A549 (cell line): ENCODE data around the gene FAF1. TPM values are rescaled to one million over a fixed set of nuclear protein-coding genes. Genes with fewer than 3 reads are reported as not detected.
"Not testable (repeated sequence)": the region's sequence is repeated elsewhere in the genome, so short reads cannot be mapped to it uniquely, and the experiment has no call there.

Experiments used
- ATAC-seq, 2 experiments: fragments of 200-7000 bp in 1 of 2; fragments of >200 bp in 1 of 2; cut with Nextera tagmentation in 1 of 2; cut with Tn5 transposase in 1 of 2; 3 replicates each; pipeline versions ENCODE4 v1.8.0 to v1.9.1; 2018 to 2020; ENCODE audit warnings: mild to moderate bottlenecking in 1 of 2, moderate library complexity in 1 of 2
- CTCF ChIA-PET: fragments of 300-600 bp; sonication (Branson Sonifier 250); formaldehyde crosslinking; extraction: SDS; loops from one replicate; lab custom pipeline; 2021; ENCODE audit warnings: antibody characterized with exemption, inconsistent platforms; lab: Yijun Ruan, JAX
- POLR2A ChIA-PET: fragments of 350-600 bp; formaldehyde crosslinking; extraction: SDS; loops from one replicate; lab custom pipeline; 2021; ENCODE audit warnings: antibody characterized with exemption, inconsistent platforms; lab: Yijun Ruan, JAX
- DNase-seq, 2 experiments: peaks; one replicate each; pipeline versions ENCODE4 v3.0.0 to v3.0.0-alpha.2; 2011 to 2016; ENCODE audit warnings: low read depth in 1 of 2, low spot score in 1 of 2
- FAIRE-seq: peaks from 2 replicates; lab custom pipeline; 2011; peaks lifted over from hg19 to GRCh38; lab: Jason Lieb, UNC
- H3K27ac ChIP-seq, 2 experiments: fragments of >200 bp; sonication (Bioruptor Twin); formaldehyde crosslinking; 3 replicates each; pipeline ENCODE4 v1.5.1; 2016 to 2017
- H3K4me1 ChIP-seq: fragments of >200 bp; sonication (Bioruptor Twin); formaldehyde crosslinking; 3 replicates; pipeline ENCODE4 v1.6.1; 2016
- H3K4me2 ChIP-seq: fragments of >200 bp; sonication (Bioruptor Twin); formaldehyde crosslinking; 3 replicates; pipeline ENCODE4 v1.6.1; 2016
- H3K4me3 ChIP-seq: fragments of >200 bp; sonication (Bioruptor Twin); formaldehyde crosslinking; 3 replicates; pipeline ENCODE4 v1.5.1; 2016
- H3K9me3 ChIP-seq: fragments of >200 bp; sonication (Bioruptor Twin); formaldehyde crosslinking; 3 replicates; pipeline ENCODE4 v1.6.1; 2016
- CBX8 ChIP-seq: fragments of 200-600 bp; sonication (generic); IDR thresholded peaks from 2 replicates; pipeline ENCODE4 v1.6.1; 2016
- CEBPB ChIP-seq, 2 experiments: fragments of >200 bp in 1 of 2; sonication (Bioruptor Twin) in 1 of 2; formaldehyde crosslinking in 1 of 2; IDR thresholded peaks; 2 replicates each; pipeline ENCODE4 v1.6.1; 2012 to 2016
- EHMT2 ChIP-seq: fragments of 200-600 bp; sonication (generic); IDR thresholded peaks from 2 replicates; pipeline ENCODE4 v1.6.1; 2016; ENCODE audit warnings: antibody characterized with exemption, low read depth, mild to moderate bottlenecking, moderate library complexity
- FOSB ChIP-seq: fragments of 250-450 bp; sonication (Bioruptor Pico); IDR thresholded peaks from 2 replicates; pipeline ENCODE4 v1.5.0; 2020; ENCODE audit warnings: mild to moderate bottlenecking, moderate library complexity
- FOSL2 ChIP-seq, 2 experiments: fragments of 450-650 bp in 1 of 2; fragments of >200 bp in 1 of 2; sonication (Bioruptor Twin) in 1 of 2; formaldehyde crosslinking; IDR thresholded peaks; 2 replicates each; pipeline versions ENCODE4 v1.5.0 to v1.6.1; 2016 to 2020; ENCODE audit warnings: mild to moderate bottlenecking in 1 of 2, moderate library complexity in 1 of 2
- GATA3 ChIP-seq: IDR thresholded peaks from 2 replicates; pipeline ENCODE4 v1.6.1; 2012; ENCODE audit warnings: borderline replicate concordance
- HDAC2 ChIP-seq: fragments of 200-600 bp; sonication (generic); IDR thresholded peaks from 2 replicates; pipeline ENCODE4 v1.6.1; 2016
- JUN ChIP-seq, 2 experiments: fragments of >200 bp; sonication (Bioruptor Twin); formaldehyde crosslinking; IDR thresholded peaks; 2 replicates in 1 of 2; 3 replicates in 1 of 2; pipeline ENCODE4 v1.6.1; 2016 to 2017
- JUNB ChIP-seq: fragments of >200 bp; sonication (Bioruptor Twin); formaldehyde crosslinking; IDR thresholded peaks from 2 replicates; pipeline ENCODE4 v1.6.1; 2016
- MYC ChIP-seq: IDR thresholded peaks from 2 replicates; pipeline ENCODE4 v1.6.1; 2012; ENCODE audit warnings: mild to moderate bottlenecking, inconsistent platforms, low read length, improper control_type of control experiment, borderline replicate concordance
- NR3C1 ChIP-seq: fragments of >200 bp; sonication (Bioruptor Twin); formaldehyde crosslinking; IDR thresholded peaks from 3 replicates; pipeline ENCODE4 v1.6.1; 2017
- PHF8 ChIP-seq: fragments of 200-600 bp; sonication (generic); IDR thresholded peaks from 2 replicates; pipeline ENCODE4 v1.6.1; 2016; ENCODE audit warnings: low read depth, mild to moderate bottlenecking, antibody characterized with exemption, moderate library complexity, borderline replicate concordance
- POLR2A ChIP-seq: IDR thresholded peaks from 2 replicates; pipeline ENCODE4 v1.6.1; 2012; ENCODE audit warnings: mild to moderate bottlenecking, low read length
- RARB ChIP-seq: fragments of 250-450 bp; sonication (Bioruptor Pico); IDR thresholded peaks from 2 replicates; pipeline ENCODE4 v1.8.0; 2021; ENCODE audit warnings: mild to moderate bottlenecking, moderate library complexity
- RNF2 ChIP-seq: fragments of 200-600 bp; sonication (generic); IDR thresholded peaks from 2 replicates; pipeline ENCODE4 v1.6.1; 2016; ENCODE audit warnings: low read depth, mild to moderate bottlenecking, antibody characterized with exemption, moderate library complexity, borderline replicate concordance
- SMC3 ChIP-seq: fragments of >200 bp; sonication (Bioruptor Twin); formaldehyde crosslinking; IDR thresholded peaks from 3 replicates; pipeline ENCODE4 v1.6.1; 2018; ENCODE audit warnings: inconsistent platforms
- SREBF2 ChIP-seq: fragments of 450-650 bp; IDR thresholded peaks from 2 replicates; pipeline ENCODE4 v1.6.1; 2014; ENCODE audit warnings: mild to moderate bottlenecking, moderate library complexity
- TFCP2L1 ChIP-seq: fragments of 250-450 bp; sonication (Bioruptor Pico); IDR thresholded peaks from 2 replicates; pipeline ENCODE4 v1.5.0; 2021; ENCODE audit warnings: mild to moderate bottlenecking
- ZSCAN20 ChIP-seq: fragments of 250-450 bp; sonication (Bioruptor Pico); IDR thresholded peaks from 2 replicates; pipeline ENCODE4 v1.8.0; 2022; ENCODE audit warnings: mild to moderate bottlenecking, moderate library complexity
- WGBS: methylation state at CpG from one replicate; pipeline ENCODE4 v1.1.6; 2017; ENCODE audit errors: missing lambda C conversion rate; 5-methylcytosine and 5-hydroxymethylcytosine counted together
- polyA minus RNA-seq: library from RNA; depleted of rRNA, polyadenylated mRNA; stranded (reverse); fragments of >200 nt; gene quantifications from 2 replicates; pipeline ENCODE4 v1.2.3, GENCODE V29; 2011; rRNA and poly(A)+ RNA removed
- polyA plus RNA-seq, 4 experiments: library from polyadenylated mRNA; depleted of rRNA in 3 of 4; stranded (reverse); fragments of >200 nt; fragmentation: RNase III in 1 of 4; extraction: RNeasy Plus Mini Kit Qiagen cat#74134 plus additional on column Dnase treatment in 1 of 4; gene quantifications; 2 replicates in 3 of 4; 3 replicates in 1 of 4; pipeline ENCODE4 v1.2.3, GENCODE V29; 2011 to 2017
- TF ChIP-seq, protein P1 (sequence below): fragments of 450-650 bp; IDR thresholded peaks from 2 replicates; pipeline ENCODE4 v1.6.1; 2014; ENCODE audit warnings: antibody characterized with exemption
- TF ChIP-seq, protein P2 (sequence below): IDR thresholded peaks from 2 replicates; pipeline ENCODE4 v1.6.1; 2012
- TF ChIP-seq, protein P3 (sequence below): IDR thresholded peaks from 2 replicates; pipeline ENCODE4 v1.6.1; 2012
- TF ChIP-seq, protein P4 (sequence below): fragments of 200-600 bp; sonication (generic); IDR thresholded peaks from 2 replicates; pipeline ENCODE4 v1.6.1; 2016; ENCODE audit warnings: antibody characterized with exemption, mild to moderate bottlenecking, moderate library complexity
- TF ChIP-seq, protein P5 (sequence below): fragments of 250-450 bp; sonication (Bioruptor Pico); IDR thresholded peaks from 2 replicates; pipeline ENCODE4 v1.5.0; 2020; ENCODE audit warnings: low read depth, mild to moderate bottlenecking, moderate library complexity
- TF ChIP-seq, protein P6 (sequence below): IDR thresholded peaks from 2 replicates; pipeline ENCODE4 v1.6.1; 2012; ENCODE audit warnings: low read depth, borderline replicate concordance

The FAF1 gene
- polyA plus RNA-seq (2011; rRNA removed) (46.2 and 57.5 TPM in 2 replicates), polyA plus RNA-seq (2017; fragmentation: RNase III; extraction: RNeasy Plus Mini Kit Qiagen cat#74134 plus additional on column Dnase treatment) (29.9 to 31.7 TPM (median 31.2 TPM) in 3 replicates), polyA minus RNA-seq (32.2 and 41.3 TPM in 2 replicates)
- polyA plus RNA-seq (2012; cell fraction: cytosol; rRNA removed) = 4.5 and 5.3 TPM in 2 replicates
- polyA plus RNA-seq (2012; cell fraction: nucleus; rRNA removed) = 1.5 and 5.1 TPM in 2 replicates

DNA sequence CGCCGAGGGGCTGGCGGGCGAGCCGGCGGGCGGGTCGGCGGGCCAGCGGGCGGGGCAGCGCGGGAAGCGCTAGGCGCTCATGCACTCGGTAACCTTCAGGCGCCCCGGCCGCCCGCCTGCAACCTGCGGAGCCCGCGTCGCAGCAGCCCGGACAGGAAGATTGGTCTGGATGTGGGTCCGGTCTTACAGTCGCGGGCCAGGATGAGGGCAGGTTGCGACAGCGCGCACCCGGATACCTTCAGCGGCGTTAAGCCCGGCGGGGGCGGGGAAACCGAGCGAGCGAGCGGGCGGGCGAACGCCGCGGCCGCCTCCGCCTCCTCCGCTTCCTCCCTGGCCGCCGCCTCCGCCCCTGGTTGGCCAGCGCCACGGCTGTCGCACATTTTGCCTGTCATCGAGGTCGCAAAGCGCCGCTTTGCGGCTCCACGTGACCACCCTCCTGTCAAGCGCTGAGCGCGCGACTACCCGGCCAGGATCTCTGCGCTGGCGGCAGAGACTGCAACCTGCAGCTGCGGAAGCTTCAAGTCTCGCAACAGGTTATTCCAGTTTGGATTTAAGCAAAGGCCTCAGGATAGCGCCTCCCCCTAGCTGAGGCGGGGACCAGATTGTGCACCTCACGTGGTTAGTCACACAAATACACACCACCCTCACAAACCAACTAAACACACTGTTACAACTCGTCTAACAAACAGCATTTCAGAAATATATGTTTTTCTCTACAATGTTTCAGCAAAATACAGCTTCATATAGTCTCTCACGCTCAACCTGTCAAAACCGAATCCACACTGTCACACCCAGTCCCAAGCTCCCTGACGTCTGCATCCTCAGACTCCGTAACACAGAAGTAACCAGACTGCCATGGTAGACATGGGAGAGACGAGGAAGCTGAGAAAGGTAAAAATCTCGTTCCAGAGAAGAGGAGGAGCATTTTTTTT, at the start of gene FAF1:
TSS of gene FAF1 (minus strand) at position 355 of the 932 bp plus-strand sequence. CDS start 456 bp downstream, outside the sequence.
- under 1% methylated on average over 29 of the region's 80 CpGs for WGBS
- DNase-seq = peak; percentile 89 to 97
- TF ChIP-seq JUN (IDR thresholded peaks at IDR 0.05) (peak in 1 of 2 experiments; percentile 84; a peak in 3 of 5 replicates), MYC (peak; percentile 83), SMC3 (0 out of 3 replicates have a peak, but pooled peaks have one; percentile 14), POLR2A (0 out of 2 replicates have a peak, but pooled peaks have one; percentile 11), RNF2 (no peak), ZSCAN20 (CRISPR knock-in tag) (no peak), TFCP2L1 (no peak), CEBPB (IDR thresholded peaks at IDR 0.05) (peak in 1 of 2 experiments; percentile 59; a peak in 2 of 4 replicates), PHF8 (peak; percentile 66; the same call in 1 of the 2 replicates), GATA3 (peak; percentile 64; the same call in 1 of the 2 replicates)
- TF ChIP-seq, protein P1, sequence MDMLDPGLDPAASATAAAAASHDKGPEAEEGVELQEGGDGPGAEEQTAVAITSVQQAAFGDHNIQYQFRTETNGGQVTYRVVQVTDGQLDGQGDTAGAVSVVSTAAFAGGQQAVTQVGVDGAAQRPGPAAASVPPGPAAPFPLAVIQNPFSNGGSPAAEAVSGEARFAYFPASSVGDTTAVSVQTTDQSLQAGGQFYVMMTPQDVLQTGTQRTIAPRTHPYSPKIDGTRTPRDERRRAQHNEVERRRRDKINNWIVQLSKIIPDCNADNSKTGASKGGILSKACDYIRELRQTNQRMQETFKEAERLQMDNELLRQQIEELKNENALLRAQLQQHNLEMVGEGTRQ = peak; percentile 97
- TF ChIP-seq, protein P2, sequence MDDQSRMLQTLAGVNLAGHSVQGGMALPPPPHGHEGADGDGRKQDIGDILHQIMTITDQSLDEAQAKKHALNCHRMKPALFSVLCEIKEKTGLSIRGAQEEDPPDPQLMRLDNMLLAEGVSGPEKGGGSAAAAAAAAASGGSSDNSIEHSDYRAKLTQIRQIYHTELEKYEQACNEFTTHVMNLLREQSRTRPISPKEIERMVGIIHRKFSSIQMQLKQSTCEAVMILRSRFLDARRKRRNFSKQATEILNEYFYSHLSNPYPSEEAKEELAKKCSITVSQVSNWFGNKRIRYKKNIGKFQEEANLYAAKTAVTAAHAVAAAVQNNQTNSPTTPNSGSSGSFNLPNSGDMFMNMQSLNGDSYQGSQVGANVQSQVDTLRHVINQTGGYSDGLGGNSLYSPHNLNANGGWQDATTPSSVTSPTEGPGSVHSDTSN = 0 out of 2 replicates have a peak, but pooled peaks have one; percentile 35
- TF ChIP-seq, protein P3, sequence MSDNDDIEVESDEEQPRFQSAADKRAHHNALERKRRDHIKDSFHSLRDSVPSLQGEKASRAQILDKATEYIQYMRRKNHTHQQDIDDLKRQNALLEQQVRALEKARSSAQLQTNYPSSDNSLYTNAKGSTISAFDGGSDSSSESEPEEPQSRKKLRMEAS = peak; percentile 95
- TF ChIP-seq, protein P4, sequence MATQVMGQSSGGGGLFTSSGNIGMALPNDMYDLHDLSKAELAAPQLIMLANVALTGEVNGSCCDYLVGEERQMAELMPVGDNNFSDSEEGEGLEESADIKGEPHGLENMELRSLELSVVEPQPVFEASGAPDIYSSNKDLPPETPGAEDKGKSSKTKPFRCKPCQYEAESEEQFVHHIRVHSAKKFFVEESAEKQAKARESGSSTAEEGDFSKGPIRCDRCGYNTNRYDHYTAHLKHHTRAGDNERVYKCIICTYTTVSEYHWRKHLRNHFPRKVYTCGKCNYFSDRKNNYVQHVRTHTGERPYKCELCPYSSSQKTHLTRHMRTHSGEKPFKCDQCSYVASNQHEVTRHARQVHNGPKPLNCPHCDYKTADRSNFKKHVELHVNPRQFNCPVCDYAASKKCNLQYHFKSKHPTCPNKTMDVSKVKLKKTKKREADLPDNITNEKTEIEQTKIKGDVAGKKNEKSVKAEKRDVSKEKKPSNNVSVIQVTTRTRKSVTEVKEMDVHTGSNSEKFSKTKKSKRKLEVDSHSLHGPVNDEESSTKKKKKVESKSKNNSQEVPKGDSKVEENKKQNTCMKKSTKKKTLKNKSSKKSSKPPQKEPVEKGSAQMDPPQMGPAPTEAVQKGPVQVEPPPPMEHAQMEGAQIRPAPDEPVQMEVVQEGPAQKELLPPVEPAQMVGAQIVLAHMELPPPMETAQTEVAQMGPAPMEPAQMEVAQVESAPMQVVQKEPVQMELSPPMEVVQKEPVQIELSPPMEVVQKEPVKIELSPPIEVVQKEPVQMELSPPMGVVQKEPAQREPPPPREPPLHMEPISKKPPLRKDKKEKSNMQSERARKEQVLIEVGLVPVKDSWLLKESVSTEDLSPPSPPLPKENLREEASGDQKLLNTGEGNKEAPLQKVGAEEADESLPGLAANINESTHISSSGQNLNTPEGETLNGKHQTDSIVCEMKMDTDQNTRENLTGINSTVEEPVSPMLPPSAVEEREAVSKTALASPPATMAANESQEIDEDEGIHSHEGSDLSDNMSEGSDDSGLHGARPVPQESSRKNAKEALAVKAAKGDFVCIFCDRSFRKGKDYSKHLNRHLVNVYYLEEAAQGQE = no peak
- FAIRE-seq = no peak
- H3K9me3 ChIP-seq = no peaks in the 10 kb centered on the region
- H3K27ac ChIP-seq = peak within 1 kb of the TSS; percentile 83 to 96
- ChIA-PET POLR2A (interaction anchor here (1.4 to 2.5 kb wide), 2 partner anchors 9 to 17 kb away, joined by 5 to 15 read pairs; partner anchors contain the start of gene CDKN2C), CTCF (interaction anchor here (1.1 to 2.0 kb wide), 5 partner anchors 9 to 231 kb away, joined by 3 to 9 read pairs (median 6); partner anchors contain the start of gene CDKN2C)
- H3K4me2 ChIP-seq = peak within 1 kb of the TSS; percentile 92
- ATAC-seq = peak; percentile 93 to 96
- H3K4me3 ChIP-seq = peak within 1 kb of the TSS; percentile 68
- peaks cover 17% of the 10 kb centered on the region; the same call in 2 of the 3 replicates for H3K4me1 ChIP-seq

DNA sequence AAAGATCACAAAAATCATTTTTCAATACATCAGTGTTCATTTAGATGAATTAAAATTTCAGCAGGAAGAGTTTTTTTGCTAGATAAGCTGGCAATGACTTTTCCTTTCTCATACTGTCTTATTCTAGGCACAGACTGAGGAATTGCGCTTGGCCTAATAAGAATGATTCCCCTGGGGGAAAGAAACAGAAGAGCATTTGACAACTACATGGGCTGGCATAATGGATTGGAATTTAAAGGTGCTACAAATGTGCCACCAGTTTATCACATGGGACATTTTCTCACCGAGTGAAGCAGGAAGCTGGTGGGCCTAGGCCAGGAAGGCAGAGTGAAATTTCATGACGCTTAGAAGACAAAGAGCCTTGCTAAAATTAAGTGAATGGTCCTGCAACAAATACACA, 49.3 kb upstream of the FAF1 start:
- Histone ChIP-seq H3K4me1 (no peaks in the 10 kb centered on the region), H3K4me3 (no peak overlapping the region), H3K27ac (no peak overlapping the region)
- DNase-seq (no peak), ATAC-seq (no peak)
- WGBS = 93% methylated on average over 3 of the region's 3 CpGs
- CTCF ChIA-PET = no interaction called here
- TF ChIP-seq SREBF2 (no peak), RARB (CRISPR knock-in tag) (no peak), JUNB (no peak), EHMT2 (no peak), HDAC2 (no peak), NR3C1 (no peak), FOSL2 (IDR thresholded peaks at IDR 0.05) (no peak), FOSL2 (CRISPR knock-in tag; IDR thresholded peaks at IDR 0.05) (no peak), CBX8 (no peak), ZSCAN20 (CRISPR knock-in tag) (no peak), FOSB (CRISPR knock-in tag) (no peak)
- TF ChIP-seq, protein P5, sequence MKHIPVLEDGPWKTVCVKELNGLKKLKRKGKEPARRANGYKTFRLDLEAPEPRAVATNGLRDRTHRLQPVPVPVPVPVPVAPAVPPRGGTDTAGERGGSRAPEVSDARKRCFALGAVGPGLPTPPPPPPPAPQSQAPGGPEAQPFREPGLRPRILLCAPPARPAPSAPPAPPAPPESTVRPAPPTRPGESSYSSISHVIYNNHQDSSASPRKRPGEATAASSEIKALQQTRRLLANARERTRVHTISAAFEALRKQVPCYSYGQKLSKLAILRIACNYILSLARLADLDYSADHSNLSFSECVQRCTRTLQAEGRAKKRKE (CRISPR knock-in tag) = no peak
- TF ChIP-seq, protein P6, sequence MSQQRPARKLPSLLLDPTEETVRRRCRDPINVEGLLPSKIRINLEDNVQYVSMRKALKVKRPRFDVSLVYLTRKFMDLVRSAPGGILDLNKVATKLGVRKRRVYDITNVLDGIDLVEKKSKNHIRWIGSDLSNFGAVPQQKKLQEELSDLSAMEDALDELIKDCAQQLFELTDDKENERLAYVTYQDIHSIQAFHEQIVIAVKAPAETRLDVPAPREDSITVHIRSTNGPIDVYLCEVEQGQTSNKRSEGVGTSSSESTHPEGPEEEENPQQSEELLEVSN = no peak
- TF ChIP-seq, all 56 proteins: peak for 0
- POLR2A ChIA-PET = no interaction called here
- H3K4me2 ChIP-seq = no peak overlapping the region
- no peak for FAIRE-seq
- no peaks in the 10 kb centered on the region for H3K9me3 ChIP-seq

DNA sequence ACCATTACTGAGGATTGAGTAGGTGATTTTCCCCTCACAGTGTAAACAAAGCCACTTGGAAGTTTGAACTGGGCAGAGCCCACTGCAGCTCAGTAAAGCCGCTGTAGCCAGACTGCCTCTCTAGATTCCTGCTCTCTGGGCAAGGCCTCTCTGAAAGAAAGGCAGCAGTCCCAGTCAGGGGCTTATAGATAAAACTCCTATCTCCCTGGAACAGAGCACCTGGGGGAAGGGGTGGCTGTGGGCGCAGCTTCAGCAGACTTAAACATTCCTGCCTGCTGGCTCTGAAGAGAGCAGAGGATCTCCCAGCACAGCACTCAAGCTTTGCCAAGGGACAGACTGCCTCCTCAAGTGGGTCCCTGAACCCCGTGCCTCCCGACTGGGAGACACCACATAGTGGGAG, 45.5 kb upstream of the FAF1 start:
- FAIRE-seq, H3K9me3 ChIP-seq, H3K4me1 ChIP-seq, H3K4me2 ChIP-seq, H3K27ac ChIP-seq, POLR2A ChIA-PET, DNase-seq, H3K4me3 ChIP-seq, ATAC-seq: not testable (repeated sequence)
- CTCF ChIA-PET = interaction anchor here (1.2 to 1.7 kb wide), 2 partner anchors 11 to 657 kb away, joined by 3 read pairs; no protein-coding TSS in a partner anchor
- WGBS = 100% methylated on average over 1 of the region's 4 CpGs
